SK-N-SH treated with all-trans-retinoic acid at 6 μM for 48 hours (cell line): ENCODE results near the gene FNDC3B.

ENCODE experiments used
- ARNTL ChIP-seq: fragments of 450-650 bp; formaldehyde crosslinking; IDR thresholded peaks from 2 replicates; pipeline ENCODE4 v1.5.0; 2020; ENCODE audit warnings: low read depth, mild to moderate bottlenecking, moderate library complexity, borderline replicate concordance
- CSDC2 ChIP-seq: fragments of 250-450 bp; sonication (Bioruptor Pico); IDR thresholded peaks from 2 replicates; pipeline ENCODE4 v1.5.0; 2020; ENCODE audit warnings: mild to moderate bottlenecking, moderate library complexity
- OSR1 ChIP-seq: fragments of 250-450 bp; sonication (Bioruptor Pico); IDR thresholded peaks from 2 replicates; pipeline ENCODE4 v1.8.0; 2022; ENCODE audit warnings: moderate library complexity, mild to moderate bottlenecking, inconsistent platforms
- SNAI2 ChIP-seq: fragments of 250-450 bp; sonication (Bioruptor Pico); IDR thresholded peaks from 2 replicates; pipeline ENCODE4 v1.5.0; 2020; ENCODE audit warnings: mild to moderate bottlenecking, moderate library complexity
- TOX ChIP-seq: fragments of 250-450 bp; sonication (Bioruptor Pico); IDR thresholded peaks from 2 replicates; pipeline ENCODE4 v1.8.0; 2021; ENCODE audit warnings: mild to moderate bottlenecking, moderate library complexity, borderline replicate concordance
- ZFP3 ChIP-seq: fragments of 250-450 bp; sonication (Bioruptor Pico); IDR thresholded peaks from 2 replicates; pipeline ENCODE4 v1.5.0; 2020; ENCODE audit warnings: mild to moderate bottlenecking, moderate library complexity
- ZFP30 ChIP-seq: fragments of 450-650 bp; formaldehyde crosslinking; IDR thresholded peaks from 2 replicates; pipeline ENCODE4 v1.5.0; 2022; ENCODE audit warnings: mild to moderate bottlenecking, moderate library complexity
- ZNF565 ChIP-seq: fragments of 450-650 bp; formaldehyde crosslinking; conservative IDR thresholded peaks from 2 replicates; pipeline ENCODE4 v1.5.0; 2020; ENCODE audit warnings: low read depth, mild to moderate bottlenecking, moderate library complexity
- TF ChIP-seq, protein P1 (sequence below): fragments of 250-450 bp; sonication (Bioruptor Pico); IDR thresholded peaks from 2 replicates; pipeline ENCODE4 v1.8.0; 2020; ENCODE audit warnings: mild to moderate bottlenecking, moderate library complexity, borderline replicate concordance

DNA sequence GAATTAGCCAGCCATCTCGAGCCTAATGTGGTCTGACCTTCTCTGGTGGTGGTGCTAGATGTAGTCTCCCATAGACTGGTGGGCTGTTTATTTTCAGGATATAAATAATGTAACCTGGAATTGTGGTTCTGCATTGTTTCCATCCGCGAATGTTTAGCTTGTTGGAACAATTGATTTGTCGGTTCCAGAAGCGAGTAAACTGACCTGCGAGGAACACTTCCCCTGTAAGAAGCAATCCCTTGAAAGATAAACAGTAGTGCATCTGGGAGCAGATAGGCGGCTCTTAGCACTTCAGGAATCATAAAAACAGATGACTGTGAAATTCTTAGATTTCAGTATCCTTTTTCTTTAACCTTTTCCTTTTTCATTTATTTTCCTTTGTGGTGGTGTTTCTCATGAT lies 251.1 kb downstream of the FNDC3B start:
- no peak for TF ChIP-seq ZFP3 (CRISPR knock-in tag)
- TF ChIP-seq TOX: no peak
- no peak for TF ChIP-seq ZNF565 (CRISPR knock-in tag)
- no peak for TF ChIP-seq OSR1 (CRISPR knock-in tag)
- no peak for TF ChIP-seq ARNTL (CRISPR knock-in tag)
- no peak for TF ChIP-seq SNAI2 (CRISPR knock-in tag)
- TF ChIP-seq, protein P1, sequence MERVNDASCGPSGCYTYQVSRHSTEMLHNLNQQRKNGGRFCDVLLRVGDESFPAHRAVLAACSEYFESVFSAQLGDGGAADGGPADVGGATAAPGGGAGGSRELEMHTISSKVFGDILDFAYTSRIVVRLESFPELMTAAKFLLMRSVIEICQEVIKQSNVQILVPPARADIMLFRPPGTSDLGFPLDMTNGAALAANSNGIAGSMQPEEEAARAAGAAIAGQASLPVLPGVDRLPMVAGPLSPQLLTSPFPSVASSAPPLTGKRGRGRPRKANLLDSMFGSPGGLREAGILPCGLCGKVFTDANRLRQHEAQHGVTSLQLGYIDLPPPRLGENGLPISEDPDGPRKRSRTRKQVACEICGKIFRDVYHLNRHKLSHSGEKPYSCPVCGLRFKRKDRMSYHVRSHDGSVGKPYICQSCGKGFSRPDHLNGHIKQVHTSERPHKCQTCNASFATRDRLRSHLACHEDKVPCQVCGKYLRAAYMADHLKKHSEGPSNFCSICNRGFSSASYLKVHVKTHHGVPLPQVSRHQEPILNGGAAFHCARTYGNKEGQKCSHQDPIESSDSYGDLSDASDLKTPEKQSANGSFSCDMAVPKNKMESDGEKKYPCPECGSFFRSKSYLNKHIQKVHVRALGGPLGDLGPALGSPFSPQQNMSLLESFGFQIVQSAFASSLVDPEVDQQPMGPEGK: no peak
- no peak for TF ChIP-seq CSDC2
- TF ChIP-seq ZFP30 (CRISPR knock-in tag): no peak
